HG02571 (cell line): ENCODE measurements around the gene PDZD2.
"Not testable (repeated sequence)": the region's sequence is repeated elsewhere in the genome, so short reads cannot be mapped to it uniquely, and the experiment has no call there.

Experiments
- ATAC-seq: cut with Tn5 transposase; IDR thresholded peaks from one replicate; pipeline ENCODE4 v1.9.1; 2021; ENCODE audit warnings: mild to moderate bottlenecking, moderate library complexity; ENCODE audit not compliant: unreplicated experiment

Gene PDZD2

DNA sequence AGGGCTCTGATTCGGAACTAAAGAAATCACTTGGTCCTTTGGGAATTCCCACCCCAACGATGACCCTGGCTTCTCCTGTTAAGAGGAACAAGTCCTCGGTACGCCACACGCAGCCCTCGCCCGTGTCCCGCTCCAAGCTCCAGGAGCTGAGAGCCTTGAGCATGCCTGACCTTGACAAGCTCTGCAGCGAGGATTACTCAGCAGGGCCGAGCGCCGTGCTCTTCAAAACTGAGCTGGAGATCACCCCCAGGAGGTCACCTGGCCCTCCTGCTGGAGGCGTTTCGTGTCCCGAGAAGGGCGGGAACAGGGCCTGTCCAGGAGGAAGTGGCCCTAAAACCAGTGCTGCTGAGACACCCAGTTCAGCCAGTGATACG lies 451.8 kb downstream of the PDZD2 start:
- ATAC-seq, result no peak

DNA sequence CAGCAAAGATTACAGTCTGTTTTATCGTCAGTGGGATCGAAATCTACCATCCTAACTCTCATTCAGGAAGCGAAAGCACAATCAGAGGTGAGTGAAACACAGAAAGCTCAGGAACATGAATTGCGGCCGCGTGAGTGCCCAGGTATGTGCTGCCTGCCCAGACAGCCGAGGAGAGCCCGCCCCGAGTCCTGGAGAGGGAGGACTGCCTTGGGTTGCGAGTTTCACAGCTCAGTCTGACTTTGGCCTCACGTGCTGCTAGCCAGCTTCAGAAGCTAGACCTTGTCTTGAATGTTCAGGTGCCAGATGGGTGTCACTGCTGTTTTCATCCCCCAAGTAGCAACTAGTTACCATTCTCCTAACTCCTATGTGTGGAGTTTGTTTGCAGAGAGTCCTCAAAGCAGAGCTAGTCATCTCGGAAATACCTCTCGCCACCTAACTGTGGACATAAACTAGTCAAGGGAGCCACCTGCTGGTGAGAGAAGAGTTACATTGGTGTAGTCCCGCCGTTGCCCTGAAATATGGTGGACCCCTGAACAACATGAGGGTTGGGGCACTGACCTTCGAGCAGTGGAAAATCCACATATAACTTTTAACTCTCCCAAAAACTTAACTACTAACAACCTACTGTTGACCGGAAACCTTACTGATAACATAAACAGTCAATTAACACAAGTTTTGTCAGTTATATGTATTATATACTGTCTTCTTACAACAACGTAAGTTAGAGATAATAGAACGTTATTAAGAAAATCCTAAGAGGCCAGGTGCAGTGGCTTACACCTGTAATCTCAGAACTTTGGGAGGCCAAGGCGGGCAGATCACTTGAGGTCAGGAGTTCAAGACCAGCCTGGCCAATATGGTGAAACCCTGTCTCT lies 454.2 kb downstream of the PDZD2 start:
- peak; percentile 76 for ATAC-seq

DNA sequence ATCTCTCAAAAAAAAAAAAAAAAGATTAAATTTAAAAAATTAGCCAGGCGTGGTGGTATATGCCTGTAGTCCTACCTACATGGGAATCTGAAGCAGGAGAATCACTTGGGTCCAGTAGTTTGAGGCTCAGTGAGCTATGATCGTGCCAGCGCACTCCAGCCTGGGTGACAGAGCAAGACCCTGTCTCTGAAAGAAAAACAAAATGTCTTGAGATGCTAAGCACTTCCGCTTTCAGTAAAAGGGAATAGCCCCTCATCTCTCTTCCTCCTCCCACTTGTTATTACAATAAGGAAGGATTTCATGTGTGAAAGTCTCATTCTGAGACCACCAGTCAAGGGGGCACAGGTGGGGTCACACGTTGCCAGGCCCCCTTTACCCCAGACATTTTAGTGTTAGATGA lies 455.8 kb downstream of the PDZD2 start:
- no peak for ATAC-seq

DNA sequence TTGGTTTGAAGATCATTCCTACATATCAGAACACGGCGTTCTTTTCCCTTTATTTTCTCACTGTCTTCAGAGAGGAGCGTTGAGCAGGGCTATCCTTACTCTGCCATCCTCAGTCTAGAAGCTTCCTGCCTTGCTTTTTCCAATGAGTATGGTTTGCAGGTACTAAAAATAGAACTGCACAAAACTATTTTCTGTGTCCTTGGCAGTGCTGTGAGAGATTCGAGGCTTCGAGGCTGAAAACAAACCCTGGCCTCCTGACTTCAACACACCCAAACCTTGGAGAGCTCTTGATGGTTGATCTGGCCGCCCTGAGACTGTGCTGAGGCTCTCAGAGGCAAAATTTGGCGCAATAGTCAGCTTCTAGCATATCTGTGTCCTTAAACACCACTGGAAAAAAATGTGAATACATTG lies 456.3 kb downstream of the PDZD2 start:
- no peak for ATAC-seq

DNA sequence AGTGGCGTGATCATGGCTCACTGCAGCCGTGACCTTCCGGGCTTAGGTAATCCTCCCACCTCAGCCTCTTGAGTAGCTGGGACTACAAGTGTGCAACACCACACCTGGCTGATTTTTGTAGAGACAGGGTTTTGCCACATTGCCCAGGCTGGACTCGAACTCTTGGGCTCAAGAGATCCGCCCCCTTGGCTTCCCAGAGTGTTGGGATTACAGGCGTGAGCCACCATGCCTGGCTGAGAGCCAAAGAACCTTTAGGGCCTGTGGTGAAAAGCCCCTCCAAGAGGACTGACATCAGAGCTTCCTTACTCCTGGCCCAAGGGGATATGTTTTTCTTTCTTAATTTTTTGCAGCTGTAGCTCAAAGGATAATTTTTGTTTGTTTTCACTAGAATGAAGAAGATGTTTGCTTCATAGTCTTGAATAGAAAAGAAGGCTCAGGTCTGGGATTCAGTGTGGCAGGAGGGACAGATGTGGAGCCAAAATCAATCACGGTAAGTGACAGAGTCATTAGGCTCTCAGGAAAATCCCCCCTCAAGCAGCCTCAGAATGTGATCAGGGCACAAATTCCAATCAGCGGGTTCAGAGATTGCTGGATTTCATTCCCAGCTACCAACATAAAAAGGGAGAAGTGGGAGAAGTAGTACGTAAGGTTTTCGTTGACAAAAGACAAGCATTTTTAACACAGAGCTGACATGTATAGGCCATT lies 458.1 kb downstream of the PDZD2 start:
- no peak for ATAC-seq

DNA sequence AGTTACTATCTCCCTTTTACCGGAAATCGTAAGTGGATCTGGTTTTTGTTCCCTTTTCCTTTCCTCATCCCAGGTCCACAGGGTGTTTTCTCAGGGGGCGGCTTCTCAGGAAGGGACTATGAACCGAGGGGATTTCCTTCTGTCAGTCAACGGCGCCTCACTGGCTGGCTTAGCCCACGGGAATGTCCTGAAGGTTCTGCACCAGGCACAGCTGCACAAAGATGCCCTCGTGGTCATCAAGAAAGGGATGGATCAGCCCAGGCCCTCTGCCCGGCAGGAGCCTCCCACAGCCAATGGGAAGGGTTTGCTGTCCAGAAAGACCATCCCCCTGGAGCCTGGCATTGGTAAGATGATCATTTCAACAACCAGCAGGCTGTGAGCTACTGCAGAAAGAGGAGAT lies 459.4 kb downstream of the PDZD2 start:
- no peak for ATAC-seq

DNA sequence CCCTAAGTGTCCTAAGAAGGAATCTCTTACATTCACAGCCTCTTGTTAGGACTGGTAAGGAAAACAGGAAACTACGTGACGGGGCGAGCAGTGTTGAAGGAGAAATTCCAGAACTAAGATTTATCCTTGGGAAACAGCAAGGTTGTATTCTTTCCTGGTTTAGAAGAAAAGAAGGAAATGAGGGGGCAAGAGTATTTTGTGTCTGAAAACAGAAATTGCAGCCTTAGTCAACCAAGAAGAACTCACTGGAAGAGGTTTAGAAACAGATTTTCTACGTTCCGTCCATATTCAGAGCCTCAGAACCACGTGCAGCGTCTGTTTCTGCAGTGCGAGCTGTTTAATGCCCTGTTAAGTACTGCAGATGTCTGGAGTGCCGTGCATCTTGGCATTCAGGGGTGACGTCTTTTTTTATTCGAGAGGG lies 460.0 kb downstream of the PDZD2 start:
- no peak for ATAC-seq

DNA sequence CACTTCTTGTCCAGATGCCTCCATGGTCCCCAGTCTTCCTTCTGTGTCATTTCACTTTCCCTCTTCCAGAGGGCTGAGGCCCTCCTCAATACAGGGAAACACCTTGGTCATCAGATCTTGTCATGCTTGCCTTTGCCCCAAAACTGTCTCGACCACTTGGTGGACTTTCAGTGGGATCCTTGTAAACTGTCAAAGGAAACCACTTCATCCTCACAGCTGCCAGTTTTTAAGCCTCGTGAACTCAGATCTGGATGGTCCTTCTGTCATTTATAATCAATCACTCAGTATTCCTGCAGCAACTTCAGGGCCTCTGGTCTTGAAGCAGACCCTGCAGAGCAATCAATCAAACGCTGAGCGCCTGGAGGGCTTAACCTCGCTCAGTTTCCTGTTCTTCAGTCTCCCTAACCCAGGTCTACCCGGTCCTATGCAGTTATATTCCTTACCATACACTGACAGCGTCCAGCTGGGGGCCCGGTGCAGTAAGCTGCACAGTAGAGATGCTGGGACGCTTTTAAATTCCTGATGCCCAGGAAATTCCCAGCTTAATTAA lies 460.6 kb downstream of the PDZD2 start:
- no peak for ATAC-seq

DNA sequence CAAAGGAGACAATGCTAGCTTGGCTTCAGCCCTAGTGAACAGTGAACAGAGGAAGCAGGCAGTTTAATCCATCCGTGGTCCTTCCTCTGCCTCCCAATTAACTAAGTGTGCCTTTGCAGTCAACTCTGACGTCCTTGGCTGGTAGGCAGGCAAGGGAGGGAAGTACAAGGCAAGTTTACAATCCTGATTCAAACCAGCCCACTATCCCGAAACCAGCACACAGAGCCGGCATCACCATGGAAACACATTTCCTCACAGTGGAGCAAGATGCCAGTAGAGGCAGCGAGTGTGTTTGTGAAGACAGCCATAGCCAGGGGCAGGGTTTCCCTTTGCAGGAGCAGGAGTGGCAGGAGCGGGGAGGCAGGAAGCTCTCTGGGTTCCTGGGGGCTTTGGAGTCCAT lies 461.3 kb downstream of the PDZD2 start:
- no peak for ATAC-seq

DNA sequence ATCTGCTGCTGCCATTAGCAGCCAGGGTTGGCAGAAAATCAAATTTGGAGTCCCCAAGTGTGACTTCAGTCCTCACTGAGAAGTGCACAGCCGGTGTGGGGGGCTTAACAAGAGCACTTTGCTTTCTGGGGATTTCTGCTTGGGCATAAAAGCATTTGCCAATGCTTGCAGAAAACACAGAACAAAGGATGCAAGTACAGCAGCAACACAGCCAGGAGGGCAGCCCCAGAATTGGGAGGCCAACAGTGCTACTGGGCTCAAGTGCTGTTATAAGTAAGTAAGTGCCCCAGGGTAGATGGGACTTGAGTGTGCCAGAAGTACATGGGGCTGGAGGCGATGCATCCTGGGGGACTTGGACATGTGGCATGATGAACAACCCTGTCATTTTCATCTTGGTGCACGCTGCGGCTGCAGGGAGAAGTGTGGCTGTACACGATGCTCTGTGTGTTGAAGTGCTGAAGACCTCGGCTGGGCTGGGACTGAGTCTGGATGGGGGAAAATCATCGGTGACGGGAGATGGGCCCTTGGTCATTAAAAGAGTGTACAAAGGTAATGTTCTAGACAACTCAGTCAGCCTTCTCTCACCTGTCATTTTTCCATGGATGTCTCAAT lies 461.9 kb downstream of the PDZD2 start:
- ATAC-seq, result no peak

DNA sequence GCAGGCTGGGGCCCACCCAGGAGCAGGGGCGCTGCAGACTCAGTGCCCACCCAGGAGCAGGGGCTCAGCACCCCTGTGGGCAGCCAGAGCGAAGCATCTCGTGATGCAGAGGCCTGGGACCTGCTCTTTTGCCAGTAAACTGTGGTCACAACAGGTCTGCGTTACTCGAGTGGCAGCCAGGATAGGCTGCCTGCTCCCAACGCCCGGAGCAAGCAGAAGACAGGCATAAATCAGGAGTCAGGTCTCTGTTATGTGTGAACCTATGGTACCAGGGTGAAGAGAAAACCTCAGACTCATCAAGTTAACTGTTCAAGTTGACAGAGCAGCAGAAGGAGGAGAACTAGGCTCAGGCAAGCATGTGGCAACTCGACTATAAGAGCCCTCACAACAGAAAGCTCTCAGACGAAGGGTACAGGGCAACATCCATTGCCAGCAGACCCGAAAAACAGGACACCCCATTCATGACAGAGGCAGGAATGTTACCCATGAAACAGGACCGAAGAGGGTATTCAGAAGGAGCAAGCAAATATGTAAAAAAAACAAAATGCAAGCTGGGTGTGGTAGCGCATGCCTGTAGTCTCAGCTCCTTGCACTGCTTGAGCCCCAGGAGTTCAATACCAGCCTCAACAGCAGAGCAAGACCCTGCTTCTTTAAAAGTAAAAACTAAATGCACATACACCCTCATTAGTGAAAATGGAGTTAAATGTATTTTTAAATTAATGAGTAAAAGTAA lies 463.5 kb downstream of the PDZD2 start:
- ATAC-seq, result no peak

DNA sequence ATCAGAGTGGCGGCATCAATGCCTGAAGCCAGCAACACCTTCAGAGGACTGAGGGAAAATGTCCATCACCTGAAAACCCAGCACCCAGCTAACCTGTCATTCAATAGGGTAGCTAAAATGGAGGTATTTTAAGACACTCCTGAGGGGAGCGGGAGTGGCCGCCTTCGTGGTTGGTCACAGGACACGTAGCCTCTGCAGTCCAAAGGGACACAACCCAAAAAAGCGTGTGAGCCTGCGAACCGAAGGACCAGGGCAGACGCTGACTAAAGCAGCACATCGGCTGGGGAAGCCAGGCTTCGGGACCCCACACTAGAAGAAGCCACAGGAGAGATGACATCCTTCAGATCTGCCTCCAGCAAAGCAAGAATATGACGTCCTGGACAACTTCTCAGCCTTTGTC lies 464.6 kb downstream of the PDZD2 start:
- no peak for ATAC-seq

DNA sequence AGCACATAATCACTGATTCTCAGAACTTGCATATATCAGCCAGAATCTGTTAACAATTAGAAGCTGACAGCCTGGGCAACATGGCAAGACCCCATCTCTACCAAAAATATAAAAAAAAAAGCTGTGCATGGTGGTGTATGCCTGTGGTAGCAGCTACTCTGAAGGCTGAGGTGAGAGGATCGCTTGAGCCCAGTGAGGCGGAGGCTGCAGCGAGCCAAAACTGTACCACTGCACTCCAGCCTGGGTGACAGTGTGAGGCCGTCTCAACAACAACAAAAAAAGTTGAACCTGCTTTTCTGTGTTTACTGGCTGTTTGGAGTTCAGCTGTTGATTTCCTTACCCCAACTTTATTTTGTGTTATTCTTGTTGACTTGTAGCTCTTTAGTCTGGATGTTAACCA lies 468.4 kb downstream of the PDZD2 start:
- no peak for ATAC-seq

DNA sequence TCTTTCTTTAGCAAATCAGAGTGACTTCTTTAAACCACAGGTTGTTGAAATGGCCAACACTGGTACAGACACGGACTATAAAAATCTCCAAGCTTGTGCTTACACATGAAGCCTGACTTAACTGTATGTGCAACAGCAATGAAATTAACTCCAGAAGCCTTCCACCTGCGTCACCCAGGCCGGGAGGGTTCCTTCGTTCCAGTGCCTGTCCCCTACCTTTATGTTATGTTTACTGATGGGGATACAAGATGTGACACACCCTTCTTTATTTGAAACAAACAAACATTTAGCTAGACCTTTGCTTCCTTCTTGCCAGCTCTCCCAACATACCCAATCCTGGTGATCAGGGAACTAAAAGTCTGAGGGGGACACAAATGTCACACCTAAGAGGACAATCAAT lies 469.2 kb downstream of the PDZD2 start:
- no peak for ATAC-seq

DNA sequence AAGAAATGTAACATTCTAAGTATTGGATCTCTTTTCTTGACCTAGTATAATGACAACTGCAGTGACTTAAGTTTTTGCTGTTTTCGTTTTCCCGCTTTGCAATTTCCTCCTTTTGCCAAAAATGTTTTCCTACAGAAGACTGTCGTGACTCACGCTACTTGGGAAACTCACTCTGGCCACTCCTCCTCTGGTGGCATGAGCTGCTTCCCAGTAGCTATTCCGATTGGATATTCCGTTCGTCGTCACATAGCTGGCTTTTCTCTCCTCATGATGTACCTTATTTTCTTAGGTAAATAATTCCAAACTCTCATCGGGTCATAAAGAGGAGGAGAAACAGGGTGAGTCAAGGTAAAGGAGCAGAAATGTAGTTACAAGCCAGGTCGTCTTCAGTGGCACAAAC lies 470.3 kb downstream of the PDZD2 start:
- ATAC-seq, result no peak

DNA sequence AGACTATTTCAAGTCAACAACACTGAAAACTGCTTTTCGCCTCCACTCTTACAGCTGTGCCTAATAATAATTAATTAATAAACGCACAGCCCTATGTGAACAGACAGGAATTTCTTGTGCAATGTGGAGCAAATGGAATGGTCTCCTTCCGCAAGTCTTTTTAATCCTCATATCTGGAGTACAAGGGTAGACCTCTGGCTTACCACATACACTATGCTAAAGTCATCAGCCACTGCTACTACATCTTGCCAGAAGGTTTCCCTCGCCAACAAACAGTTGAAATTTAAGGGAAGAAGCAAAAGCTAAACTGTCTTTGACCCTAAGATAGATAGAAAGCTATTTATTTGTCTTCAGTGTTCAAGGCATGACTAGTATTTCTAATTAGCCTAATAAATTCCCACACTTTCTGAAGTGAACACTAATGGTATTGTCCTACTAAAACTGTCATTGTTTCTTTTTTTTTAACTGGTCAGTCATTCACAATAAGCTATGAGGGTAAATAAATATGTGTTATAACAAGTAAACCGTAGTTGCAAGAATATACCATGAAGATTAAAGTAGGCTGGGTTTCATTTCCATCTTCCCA lies 471.3 kb downstream of the PDZD2 start:
- ATAC-seq, result no peak

DNA sequence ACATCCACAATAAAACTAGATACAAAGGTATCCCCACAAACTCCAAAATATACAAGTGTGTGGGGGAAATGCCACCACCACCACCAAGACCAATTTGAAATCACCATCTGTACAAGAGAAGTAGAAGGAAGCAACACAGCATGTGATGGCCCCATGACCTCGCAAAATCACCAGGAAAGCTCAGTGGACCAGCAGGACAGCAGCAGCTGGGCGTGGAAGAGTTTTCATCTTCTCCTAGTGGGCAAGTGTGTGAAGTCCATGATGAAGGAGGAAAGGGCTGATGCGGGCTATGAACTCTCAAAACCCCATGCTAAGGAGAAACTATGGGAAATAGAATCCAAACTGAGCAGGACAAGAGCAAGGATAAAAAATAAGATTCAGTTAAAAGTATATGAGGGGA lies 477.1 kb downstream of the PDZD2 start:
- ATAC-seq, result no peak

DNA sequence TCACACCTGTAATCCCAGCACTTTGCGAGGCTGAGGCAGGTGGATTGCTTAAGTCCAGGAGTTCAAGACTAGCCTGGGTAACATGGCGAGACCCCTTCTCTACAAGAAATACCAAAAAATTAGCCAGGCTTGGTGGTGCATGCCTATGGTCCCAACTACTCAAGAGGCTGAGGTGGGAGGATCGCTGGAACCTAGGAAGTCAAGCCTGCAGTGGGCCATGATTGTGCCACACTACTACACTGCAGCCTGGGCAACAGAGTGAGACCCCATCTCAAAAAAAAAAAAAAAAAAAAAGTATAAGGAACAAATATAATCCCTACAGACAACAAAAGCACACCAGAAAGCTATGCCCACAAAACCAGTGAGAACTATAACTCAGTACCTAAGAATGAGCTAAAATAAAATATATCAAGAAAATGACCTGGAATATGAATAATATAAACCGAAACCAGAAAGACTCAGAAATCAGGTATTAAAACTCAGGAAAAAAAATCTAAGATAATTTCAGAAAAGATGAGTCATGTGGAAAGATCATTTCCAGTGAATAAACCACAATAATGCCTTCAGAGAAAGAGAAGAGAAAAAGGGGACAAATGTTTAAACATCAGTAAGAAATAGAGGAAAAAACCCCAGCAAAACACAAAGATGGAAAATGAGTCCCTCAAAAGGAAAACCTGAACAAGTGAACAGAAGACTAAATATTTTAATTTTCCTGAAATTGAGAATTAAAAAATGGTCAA lies 477.8 kb downstream of the PDZD2 start:
- ATAC-seq, result no peak

DNA sequence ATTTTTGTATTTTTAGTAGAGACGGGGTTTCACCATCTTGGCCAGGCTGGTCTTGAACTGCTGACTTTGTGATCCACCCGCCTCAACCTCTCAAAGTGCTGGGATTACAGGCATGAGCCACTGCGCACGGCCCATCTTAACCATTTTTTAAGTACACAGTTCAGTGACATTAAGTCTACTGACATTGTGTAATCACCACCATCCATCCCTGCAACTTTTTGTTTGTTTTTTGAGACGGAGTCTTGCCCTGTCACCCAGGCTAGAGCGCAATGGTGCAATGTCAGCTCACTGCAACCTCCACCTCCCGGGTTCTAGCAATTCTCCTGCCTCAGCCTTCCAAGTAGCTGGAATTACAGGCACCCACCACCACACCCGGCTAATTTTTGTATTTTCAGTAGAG lies 480.0 kb downstream of the PDZD2 start:
- ATAC-seq, result not testable (repeated sequence)
